ENCODE data around the gene DPEP1. TPM values are rescaled to one million over a fixed set of nuclear protein-coding genes. Genes with fewer than 3 reads are reported as not detected.
A peak's percentile ranks its signal among the peaks of the same experiment; 100 is the strongest.

The DPEP1 gene
- total RNA-seq, 2 donors from 2014 or later = 0.73 to 4.4 TPM

- ATAC-seq = no peak
- DNase-seq = no peak
- intact Hi-C loops (cut with DNase I, micrococcal nuclease) = no loop called here
Measured at GRCh38 chr16:89595330-89596060, 17.9 kb upstream of the DPEP1 start.

- DNase-seq (no peak), ATAC-seq (no peak)
- intact Hi-C loops (cut with DNase I, micrococcal nuclease) = no loop called here
Measured at GRCh38 chr16:89596061-89596689, 17.3 kb upstream of the DPEP1 start.

GRCh38 chr16:89596957-89597649 is 16.3 kb upstream of the DPEP1 start:
- intact Hi-C loops (cut with DNase I, micrococcal nuclease) = no loop called here
- ATAC-seq (no peak), DNase-seq (no peak)

GRCh38 chr16:89598199-89598598 is 15.2 kb upstream of the DPEP1 start:
- ATAC-seq = no peak
- no peak for DNase-seq
- intact Hi-C loops (cut with DNase I, micrococcal nuclease) = no loop called here

GRCh38 chr16:89599451-89599858 is 14.0 kb upstream of the DPEP1 start:
- ATAC-seq (peak; percentile 86), DNase-seq (peak in 1 of 2 donors; percentile 66)
- intact Hi-C loops (cut with DNase I, micrococcal nuclease) = no loop called here

GRCh38 chr16:89599902-89600301 is 13.5 kb upstream of the DPEP1 start:
- ATAC-seq (no peak), DNase-seq (no peak)
- intact Hi-C loops (cut with DNase I, micrococcal nuclease) = no loop called here

GRCh38 chr16:89600427-89600826 is 13.0 kb upstream of the DPEP1 start:
- intact Hi-C loops (cut with DNase I, micrococcal nuclease) = no loop called here
- DNase-seq (no peak), ATAC-seq (peak; percentile 11)

- intact Hi-C loops (cut with DNase I, micrococcal nuclease) = no loop called here
- DNase-seq (no peak), ATAC-seq (no peak)
Measured at GRCh38 chr16:89600956-89601355, 12.5 kb upstream of the DPEP1 start.

GRCh38 chr16:89601906-89602272 is 11.6 kb upstream of the DPEP1 start:
- DNase-seq (no peak), ATAC-seq (no peak)
- intact Hi-C loops (cut with DNase I, micrococcal nuclease) = no loop called here

GRCh38 chr16:89602273-89602951 is 11.0 kb upstream of the DPEP1 start:
- intact Hi-C loops (cut with DNase I, micrococcal nuclease) = no loop called here
- ATAC-seq (peak; percentile 33), DNase-seq (no peak)

- intact Hi-C loops (cut with DNase I, micrococcal nuclease) = no loop called here
- peak; percentile 13 for ATAC-seq
- no peak for DNase-seq
Measured at GRCh38 chr16:89602952-89603590, 10.4 kb upstream of the DPEP1 start.

- DNase-seq = no peak
- no peak for ATAC-seq
- intact Hi-C loops (cut with DNase I, micrococcal nuclease) = no loop called here
Measured at GRCh38 chr16:89604764-89605163, 8.7 kb upstream of the DPEP1 start.

- intact Hi-C loops (cut with DNase I, micrococcal nuclease) = no loop called here
- DNase-seq (no peak), ATAC-seq (no peak)
Measured at GRCh38 chr16:89605186-89605970, 8.1 kb upstream of the DPEP1 start.

- DNase-seq (no peak), ATAC-seq (no peak)
- intact Hi-C loops (cut with DNase I, micrococcal nuclease) = no loop called here
Measured at GRCh38 chr16:89606006-89606405, 7.4 kb upstream of the DPEP1 start.

GRCh38 chr16:89607453-89607852 is 6.0 kb upstream of the DPEP1 start:
- intact Hi-C loops (cut with DNase I, micrococcal nuclease) = no loop called here
- no peak for DNase-seq
- ATAC-seq = no peak

- ATAC-seq (peak; percentile 59), DNase-seq (no peak)
- intact Hi-C loops (cut with DNase I, micrococcal nuclease) = no loop called here
Measured at GRCh38 chr16:89607937-89608740, 5.3 kb upstream of the DPEP1 start.

- intact Hi-C loops (cut with DNase I, micrococcal nuclease) = no loop called here
- ATAC-seq = no peak
- no peak for DNase-seq
Measured at GRCh38 chr16:89610108-89610453, 3.4 kb upstream of the DPEP1 start.
